Endodermal cell (in vitro differentiated cells): ENCODE measurements around the gene CHAF1A. TPM values are rescaled to one million over a fixed set of nuclear protein-coding genes. Genes with fewer than 3 reads are reported as not detected.

ENCODE experiments used
- DNase-seq: peaks from one replicate; pipeline ENCODE4 v3.0.0-alpha.2; 2017
- H3K27ac ChIP-seq: 2 replicates; pipeline ENCODE4 v1.5.1; 2013; ENCODE audit warnings: mild to moderate bottlenecking, low read depth, low read length, moderate library complexity
- H3K27me3 ChIP-seq: 2 replicates; pipeline ENCODE4 v1.6.1; 2013; ENCODE audit warnings: mild to moderate bottlenecking, low read length, moderate library complexity; ENCODE audit not compliant: insufficient read depth, control insufficient read depth, poor library complexity, severe bottlenecking
- H3K36me3 ChIP-seq: 2 replicates; pipeline ENCODE4 v1.7.0; 2013; ENCODE audit warnings: mild to moderate bottlenecking, low read length, moderate library complexity; ENCODE audit not compliant: control insufficient read depth, insufficient read depth
- H3K4me1 ChIP-seq: one replicate; pipeline ENCODE4 v1.7.0; 2013; ENCODE audit warnings: low read length; ENCODE audit not compliant: control insufficient read depth, insufficient read depth
- H3K4me3 ChIP-seq: 2 replicates; pipeline ENCODE4 v1.5.1; 2013; ENCODE audit warnings: mild to moderate bottlenecking, low read length, moderate library complexity
- H3K9ac ChIP-seq: 2 replicates; pipeline ENCODE4 v1.6.1; 2013; ENCODE audit warnings: mild to moderate bottlenecking, low read length, moderate library complexity; ENCODE audit not compliant: poor library complexity, severe bottlenecking; ENCODE audit errors: extremely low read depth
- H3K9me3 ChIP-seq: 2 replicates; pipeline ENCODE4 v1.6.1; 2013; ENCODE audit warnings: mild to moderate bottlenecking, low read length, moderate library complexity; ENCODE audit not compliant: control insufficient read depth
- H3K27ac Mint-ChIP-seq: 2 replicates; pipeline ENCODE4 v1.8.0; 2020; ENCODE audit warnings: mixed read lengths
- H3K27me3 Mint-ChIP-seq: 2 replicates; pipeline ENCODE4 v1.8.0; 2021; ENCODE audit warnings: mild to moderate bottlenecking, mixed read lengths; ENCODE audit not compliant: insufficient read depth
- H3K36me3 Mint-ChIP-seq: 2 replicates; pipeline ENCODE4 v1.8.0; 2020; ENCODE audit warnings: low read depth, mixed read lengths
- H3K4me1 Mint-ChIP-seq: 2 replicates; pipeline ENCODE4 v1.8.0; 2020; ENCODE audit warnings: mixed read lengths
- H3K4me3 Mint-ChIP-seq: 2 replicates; pipeline ENCODE4 v1.8.0; 2020; ENCODE audit warnings: mild to moderate bottlenecking, moderate library complexity, mixed read lengths
- H3K9me3 Mint-ChIP-seq: 2 replicates; pipeline ENCODE4 v1.8.0; 2020; ENCODE audit warnings: mild to moderate bottlenecking, mixed read lengths
- CTCF ChIP-seq: fragments of 200-600 bp; sonication (generic); conservative IDR thresholded peaks from 2 replicates; pipeline ENCODE4 v1.5.0; 2021; ENCODE audit warnings: antibody characterized with exemption, mild to moderate bottlenecking
- WGBS, 2 experiments: methylation state at CpG; one replicate each; pipeline versions ENCODE4 v1.1.5 to v1.1.7; 2013; ENCODE audit warnings: missing lambda C conversion rate in 2 of 2, mixed read lengths in 1 of 2; ENCODE audit not compliant: insufficient coverage in 1 of 2, insufficient read length in 1 of 2; 5-methylcytosine and 5-hydroxymethylcytosine counted together
- total RNA-seq, 2 donors: library from RNA; stranded (reverse); fragmentation: NEBNext Ultra II Directional in 1 of 2; extraction: Animal tissue kit (Norgen Biotek cat#: 25700) in 1 of 2; gene quantifications; 2 replicates in 1 of 2; 3 replicates in 1 of 2; pipeline ENCODE4 v1.2.1, GENCODE V29; 2021

Gene CHAF1A
- total RNA-seq, 2 donors from 2014 or later = 70.7 to 76.9 TPM

- Mint-ChIP-seq H3K9me3 (no peaks in the 10 kb centered on the region), H3K27ac (no peak overlapping the region), H3K4me3 (no peak overlapping the region), H3K36me3 (peaks cover 4% of the 10 kb centered on the region), H3K27me3 (no peaks in the 10 kb centered on the region), H3K4me1 (peaks cover 33% of the 10 kb centered on the region)
- H3K27me3 ChIP-seq = no peaks in the 10 kb centered on the region
- H3K36me3 ChIP-seq = no peaks in the 10 kb centered on the region
- H3K9me3 ChIP-seq = no peaks in the 10 kb centered on the region
- DNase-seq = no peak
- peaks cover 3% of the 10 kb centered on the region for H3K4me1 ChIP-seq
- 89 to 92% methylated on average over 17 to 22 of the region's 22 CpGs for WGBS, 2 experiments
- no peak overlapping the region for H3K4me3 ChIP-seq
- no peak overlapping the region for H3K27ac ChIP-seq
- TF ChIP-seq CTCF = no peak
- no peak overlapping the region for H3K9ac ChIP-seq
These were observed 30.1 kb upstream of the CHAF1A start for GRCh38 chr19:4372165-4373012.

DNA sequence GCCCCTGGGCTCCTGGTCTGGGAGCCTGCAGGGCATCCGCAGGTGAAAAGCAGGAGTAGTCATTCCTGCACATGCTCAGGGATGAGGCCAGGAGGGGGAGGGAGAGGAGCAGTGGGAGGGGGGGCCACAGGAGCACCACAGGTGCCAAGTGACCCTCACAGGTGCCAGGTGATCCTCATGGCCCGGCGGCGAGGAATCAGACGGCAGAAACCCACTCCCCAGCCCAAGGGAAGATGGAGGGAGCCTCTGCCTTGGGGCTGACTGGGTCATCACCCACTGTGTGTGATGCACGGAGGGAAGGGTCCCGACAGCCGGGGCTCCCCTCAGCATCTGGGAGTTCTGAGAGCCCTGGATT lies 29.4 kb upstream of the CHAF1A start:
- Mint-ChIP-seq H3K27me3 (no peaks in the 10 kb centered on the region), H3K27ac (no peak overlapping the region), H3K36me3 (peaks cover 1% of the 10 kb centered on the region), H3K4me1 (peaks cover 33% of the 10 kb centered on the region), H3K4me3 (no peak overlapping the region), H3K9me3 (no peaks in the 10 kb centered on the region)
- Histone ChIP-seq H3K4me1 (peaks cover 3% of the 10 kb centered on the region), H3K4me3 (no peak overlapping the region), H3K9me3 (no peaks in the 10 kb centered on the region), H3K27ac (peak overlapping the region; percentile 83), H3K27me3 (no peaks in the 10 kb centered on the region), H3K9ac (no peak overlapping the region), H3K36me3 (no peaks in the 10 kb centered on the region)
- 97 to 100% methylated on average over 2 to 8 of the region's 8 CpGs for WGBS, 2 experiments
- DNase-seq = no peak
- no peak for TF ChIP-seq CTCF

- H3K4me1 Mint-ChIP-seq = peaks cover 29% of the 10 kb centered on the region
- H3K36me3 Mint-ChIP-seq = no peaks in the 10 kb centered on the region
- peak overlapping the region; percentile 57 for H3K27ac Mint-ChIP-seq
- Histone ChIP-seq H3K4me1 (peaks cover 3% of the 10 kb centered on the region), H3K4me3 (no peak overlapping the region), H3K9me3 (no peaks in the 10 kb centered on the region), H3K9ac (no peak overlapping the region), H3K36me3 (no peaks in the 10 kb centered on the region), H3K27ac (peak overlapping the region; percentile 83), H3K27me3 (no peaks in the 10 kb centered on the region)
- DNase-seq = no peak
- H3K9me3 Mint-ChIP-seq = no peaks in the 10 kb centered on the region
- H3K4me3 Mint-ChIP-seq = no peak overlapping the region
- 89 to 92% methylated on average over 21 to 25 of the region's 25 CpGs for WGBS, 2 experiments
- no peaks in the 10 kb centered on the region for H3K27me3 Mint-ChIP-seq
- TF ChIP-seq CTCF = no peak
These were observed 28.6 kb upstream of the CHAF1A start for GRCh38 chr19:4373601-4374497.
